Thyroid gland (tissue), 4 donors: ENCODE results near the gene CARF. TPM values are rescaled to one million over a fixed set of nuclear protein-coding genes. Genes with fewer than 3 reads are reported as not detected.

Experiments
- DNase-seq, 2 donors: peaks; one replicate each; pipeline ENCODE4 v3.0.0-alpha.2; 2019
- H3K27ac ChIP-seq, 3 donors: fragments of 200-600 bp; sonication (generic); 1 replicate in 2 of 3; 2 replicates in 1 of 3; pipeline ENCODE4 v1.5.1; 2016 to 2019; ENCODE audit warnings: mild to moderate bottlenecking in 1 of 3, moderate library complexity in 1 of 3
- H3K27me3 ChIP-seq: fragments of 200-600 bp; sonication (generic); one replicate; pipeline ENCODE4 v1.5.1; 2019
- H3K36me3 ChIP-seq, 2 donors: fragments of 200-600 bp; sonication (generic); one replicate each; pipeline ENCODE4 v1.5.1; 2016 to 2019
- H3K4me1 ChIP-seq, 2 donors: fragments of 200-600 bp; sonication (generic); one replicate each; pipeline ENCODE4 v1.5.1; 2017 to 2019
- H3K4me3 ChIP-seq, 3 donors: fragments of 200-600 bp; sonication (generic); replicated peaks in 1 of 3; 1 replicate in 2 of 3; 2 replicates in 1 of 3; pipeline ENCODE4 v1.5.1; 2016; ENCODE audit warnings: mild to moderate bottlenecking in 1 of 3
- H3K9me3 ChIP-seq: fragments of 200-600 bp; sonication (generic); one replicate; pipeline ENCODE4 v1.5.1; 2017
- CTCF ChIP-seq, 6 experiments: fragments of 200-600 bp in 3 of 6; fragments of 450-650 bp in 3 of 6; sonication (generic) in 3 of 6; IDR thresholded peaks; one replicate each; pipeline ENCODE4 v1.5.1; 2016 to 2019; ENCODE audit warnings: antibody characterized with exemption in 6 of 6, mild to moderate bottlenecking in 2 of 6, inconsistent platforms in 1 of 6, moderate library complexity in 1 of 6
- POLR2A ChIP-seq, 2 donors: fragments of 450-650 bp; IDR thresholded peaks; one replicate each; pipeline ENCODE4 v1.6.1; 2017; ENCODE audit warnings: antibody characterized with exemption in 2 of 2, mild to moderate bottlenecking in 2 of 2, moderate library complexity in 1 of 2
- WGBS, 2 donors: methylation state at CpG; one replicate each; pipeline ENCODE4 v1.1.5; 2017; 5-methylcytosine and 5-hydroxymethylcytosine counted together
- intact Hi-C: fragments of 100-400 bp; cut with DNase I; formaldehyde crosslinking; loops from one replicate; pipeline ENCODE4 v1.15.1; 2023
- total RNA-seq, 4 donors: library from RNA; depleted of rRNA; stranded (reverse); fragments of >200 nt; gene quantifications; one replicate each; pipeline ENCODE4 v1.2.3, GENCODE V29; 2016

CARF gene
- total RNA-seq, 4 donors from 2014 or later = 24.7 to 56.3 (median 36.4) TPM

GRCh38 chr2:203002054-203002821 lies 90.2 kb downstream of the CARF start:
- 92 to 98% methylated on average over 3 of the region's 3 CpGs for WGBS, 2 donors
- Histone ChIP-seq H3K27me3 (no peaks in the 10 kb centered on the region), H3K27ac (no peak overlapping the region), H3K4me1 (no peaks in the 10 kb centered on the region), H3K9me3 (no peaks in the 10 kb centered on the region), H3K36me3 (no peaks in the 10 kb centered on the region), H3K4me3 (no peak overlapping the region)
- TF ChIP-seq CTCF (IDR thresholded peaks at IDR 0.05) (no peak), POLR2A (IDR thresholded peaks at IDR 0.05) (no peak)
- intact Hi-C loops = no loop called here
- no peak for DNase-seq

- H3K27ac ChIP-seq = no peak overlapping the region
- 95 to 96% methylated on average over 8 of the region's 8 CpGs for WGBS, 2 donors
- no peaks in the 10 kb centered on the region for H3K4me1 ChIP-seq
- H3K36me3 ChIP-seq = no peaks in the 10 kb centered on the region
- H3K9me3 ChIP-seq = no peaks in the 10 kb centered on the region
- no peak for TF ChIP-seq POLR2A (IDR thresholded peaks at IDR 0.05)
- H3K27me3 ChIP-seq = no peaks in the 10 kb centered on the region
- intact Hi-C loops = no loop called here
- no peak for DNase-seq
- no peak overlapping the region for H3K4me3 ChIP-seq
These were observed 91.6 kb downstream of the CARF start for GRCh38 chr2:203003716-203004115.

- H3K9me3 ChIP-seq = no peaks in the 10 kb centered on the region
- TF ChIP-seq CTCF (IDR thresholded peaks at IDR 0.05) (no peak), POLR2A (IDR thresholded peaks at IDR 0.05) (peak in 1 of 2 donors; percentile 85)
- peak within 1 kb of the TSS; percentile 92 to 95 (median 94) for H3K27ac ChIP-seq
- peak; percentile 97 to 98 for DNase-seq
- 0% methylated on average over 32 to 34 of the region's 59 CpGs for WGBS, 2 donors
- no peaks in the 10 kb centered on the region for H3K36me3 ChIP-seq
- H3K27me3 ChIP-seq = no peaks in the 10 kb centered on the region
- intact Hi-C loops = loop anchor here (10.0 kb wide), 1 partner anchor 640 kb away; the partner anchor contains the start of gene BMPR2
- H3K4me3 ChIP-seq = peak within 1 kb of the TSS; percentile 35 to 96 (median 90)
- H3K4me1 ChIP-seq = peaks cover 11 to 30% of the 10 kb centered on the region in 2 donors
These were observed 102.6 kb downstream of the CARF start, which contains the start of gene NBEAL1 for GRCh38 chr2:203014456-203015199. TSS of gene NBEAL1 (plus strand) at chr2:203014875. CDS start at chr2:203016385, 1,510 bp downstream.

- H3K4me1 ChIP-seq = peaks cover 12 to 31% of the 10 kb centered on the region in 2 donors
- no peaks in the 10 kb centered on the region for H3K27me3 ChIP-seq
- TF ChIP-seq POLR2A (IDR thresholded peaks at IDR 0.05) (no peak), CTCF (IDR thresholded peaks at IDR 0.05) (no peak)
- H3K27ac ChIP-seq = peak overlapping the region in 1 of 3 donors; percentile 95
- 74 to 75% methylated on average over 3 of the region's 3 CpGs for WGBS, 2 donors
- no peaks in the 10 kb centered on the region for H3K36me3 ChIP-seq
- intact Hi-C loops = loop anchor here (10.0 kb wide), 1 partner anchor 642 kb away; the partner anchor contains the start of gene BMPR2
- no peaks in the 10 kb centered on the region for H3K9me3 ChIP-seq
- no peak for DNase-seq
- H3K4me3 ChIP-seq = peak overlapping the region in 1 of 3 donors; percentile 90
These were observed 104.6 kb downstream of the CARF start for GRCh38 chr2:203016716-203017115.

- no peaks in the 10 kb centered on the region for H3K9me3 ChIP-seq
- no peaks in the 10 kb centered on the region for H3K27me3 ChIP-seq
- peak overlapping the region in 1 of 3 donors; percentile 7 for H3K4me3 ChIP-seq
- H3K27ac ChIP-seq = peak overlapping the region; percentile 6 to 95 (median 12)
- no peak for DNase-seq
- H3K4me1 ChIP-seq = peaks cover 12 to 37% of the 10 kb centered on the region in 2 donors
- TF ChIP-seq CTCF (IDR thresholded peaks at IDR 0.05) = no peak
- WGBS, 2 donors = 5 to 8% methylated on average over 1 of the region's 1 CpG
- intact Hi-C loops = loop anchor here (10.0 kb wide), 1 partner anchor 643 kb away; the partner anchor contains the start of gene BMPR2
- H3K36me3 ChIP-seq = no peaks in the 10 kb centered on the region
These were observed 106.1 kb downstream of the CARF start for GRCh38 chr2:203018181-203018580.
